GM18907 (cell line): ENCODE data around the gene RERG.
"Not testable (repeated sequence)": the region's sequence is repeated elsewhere in the genome, so short reads cannot be mapped to it uniquely, and the experiment has no call there.

ENCODE experiments used
- ATAC-seq: cut with Tn5 transposase; IDR thresholded peaks from one replicate; pipeline ENCODE4 v1.9.1; 2021; ENCODE audit warnings: mild to moderate bottlenecking, moderate library complexity; ENCODE audit not compliant: unreplicated experiment

RERG gene

GRCh38 chr12:15151161-15152091 lies 69.8 kb downstream of the RERG start:
- no peak for ATAC-seq

DNA sequence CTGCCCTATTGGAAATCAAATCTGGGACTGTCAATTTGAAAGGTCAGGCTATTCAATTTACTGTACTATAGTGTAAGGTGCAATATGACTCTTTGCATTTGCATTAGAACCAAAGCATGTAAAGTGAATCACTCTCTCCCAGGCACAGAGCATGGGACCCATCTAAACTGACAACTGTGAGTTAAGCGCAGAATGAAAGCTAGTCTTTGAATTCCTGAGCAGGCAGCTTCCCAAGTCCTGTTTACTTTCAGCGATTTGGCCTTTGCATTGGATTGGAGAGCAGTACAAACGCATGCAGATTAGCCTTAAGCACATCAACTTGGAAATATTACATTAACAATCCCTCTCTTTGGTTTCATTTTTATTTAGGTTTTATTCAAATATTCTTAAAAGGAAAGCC lies 74.6 kb downstream of the RERG start:
- ATAC-seq = no peak

DNA sequence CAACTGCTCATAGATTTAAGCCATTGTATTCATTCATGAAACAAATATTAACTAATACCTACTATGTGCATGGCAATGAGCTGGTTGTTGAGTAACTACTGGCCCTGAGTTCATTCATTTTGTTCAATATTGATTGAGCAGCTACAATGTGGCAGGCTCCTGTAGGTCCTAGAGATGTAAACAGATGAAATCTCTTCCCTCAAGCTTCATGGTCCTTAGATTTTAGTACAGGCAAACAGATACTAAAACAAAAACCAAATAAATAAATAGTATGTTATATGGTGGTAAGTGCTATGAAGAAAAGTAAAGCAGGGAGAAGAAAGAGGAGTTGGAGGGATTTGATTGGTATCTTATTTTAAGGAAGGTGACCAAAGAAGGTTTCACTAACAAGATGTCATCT lies 77.8 kb downstream of the RERG start:
- ATAC-seq = no peak

GRCh38 chr12:15142711-15143110 lies 78.5 kb downstream of the RERG start:
- no peak for ATAC-seq

- ATAC-seq = no peak
Measured at GRCh38 chr12:15131431-15131830, 89.8 kb downstream of the RERG start.

DNA sequence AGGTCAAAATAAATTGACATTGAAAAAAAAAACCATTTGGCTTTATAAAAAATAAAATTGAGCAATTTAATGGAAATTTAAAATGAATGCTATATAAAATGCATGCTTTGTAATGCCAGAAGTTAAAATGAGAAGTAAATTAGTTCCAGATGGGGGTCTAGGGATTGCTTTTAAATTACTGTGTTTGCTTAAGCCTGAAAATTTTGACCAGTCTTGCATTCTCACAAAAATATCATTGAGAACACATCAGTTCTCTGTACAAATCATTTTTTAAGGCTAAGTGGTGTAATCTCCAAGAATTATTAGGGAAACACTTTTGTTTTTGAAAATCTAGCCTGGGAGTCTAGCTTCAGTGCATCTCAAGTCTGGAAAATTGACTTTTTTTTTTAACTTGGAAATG lies 90.7 kb downstream of the RERG start:
- no peak for ATAC-seq

DNA sequence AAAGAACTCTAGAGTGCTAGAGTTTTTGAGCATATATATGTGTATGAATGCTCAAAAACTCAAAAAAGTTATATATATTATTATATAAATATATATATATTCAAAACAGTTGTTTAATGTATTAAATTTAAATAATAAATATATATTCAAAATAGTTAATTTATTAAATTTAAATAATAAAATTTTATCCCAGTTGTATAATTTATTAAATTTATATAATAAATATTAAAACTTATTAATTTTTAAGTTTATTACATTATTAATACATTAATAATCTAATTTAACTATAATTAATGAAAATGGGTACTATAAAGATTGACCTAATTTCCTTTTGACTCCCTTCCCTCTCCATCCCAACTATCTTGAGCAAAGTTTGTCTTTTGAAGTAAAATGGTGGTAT lies 97.8 kb downstream of the RERG start:
- ATAC-seq = no peak

GRCh38 chr12:15122344-15122743 lies 98.9 kb downstream of the RERG start:
- no peak for ATAC-seq

- no peak for ATAC-seq
Measured at GRCh38 chr12:15118955-15119354, 102.3 kb downstream of the RERG start.

DNA sequence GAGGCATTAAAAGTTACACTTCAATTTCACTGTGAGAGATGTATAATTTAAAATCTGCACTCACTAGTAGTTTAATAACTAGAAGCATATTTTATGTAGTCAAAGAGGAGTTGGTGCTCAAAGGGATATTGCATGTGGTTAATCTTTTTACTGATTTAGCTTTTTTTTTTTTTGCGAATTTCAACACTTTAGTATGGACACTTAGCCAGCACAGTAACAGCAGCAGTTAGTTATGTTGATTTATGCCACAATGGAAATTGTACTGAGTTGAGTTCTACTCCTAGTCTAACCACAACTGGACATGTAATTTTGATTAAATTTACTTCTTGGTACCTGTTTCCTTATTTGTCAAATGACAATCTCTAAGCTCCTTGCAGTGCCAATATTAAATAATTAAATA lies 104.2 kb downstream of the RERG start:
- no peak for ATAC-seq

GRCh38 chr12:15116086-15116485 lies 105.1 kb downstream of the RERG start:
- no peak for ATAC-seq

- no peak for ATAC-seq
Measured at GRCh38 chr12:15115434-15115833, 105.8 kb downstream of the RERG start.

DNA sequence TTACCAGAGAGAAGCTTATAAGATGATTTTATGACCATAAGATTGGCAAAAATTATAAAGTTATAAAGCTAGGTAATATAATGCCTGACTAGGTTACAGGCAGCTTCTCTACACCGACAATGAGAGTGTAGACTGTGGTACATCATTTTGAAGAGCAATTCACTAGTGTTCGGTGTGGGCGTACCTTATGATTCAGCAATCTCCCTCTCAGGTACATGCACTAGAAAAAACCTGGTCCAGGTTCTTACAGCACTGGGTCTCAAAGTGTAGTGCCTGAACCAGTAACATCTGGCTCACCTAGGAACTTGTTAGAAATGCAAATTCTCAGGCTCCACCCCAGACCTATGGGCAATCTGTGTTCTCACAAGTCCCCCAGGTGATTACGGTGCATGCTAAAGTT lies 106.7 kb downstream of the RERG start:
- no peak for ATAC-seq

DNA sequence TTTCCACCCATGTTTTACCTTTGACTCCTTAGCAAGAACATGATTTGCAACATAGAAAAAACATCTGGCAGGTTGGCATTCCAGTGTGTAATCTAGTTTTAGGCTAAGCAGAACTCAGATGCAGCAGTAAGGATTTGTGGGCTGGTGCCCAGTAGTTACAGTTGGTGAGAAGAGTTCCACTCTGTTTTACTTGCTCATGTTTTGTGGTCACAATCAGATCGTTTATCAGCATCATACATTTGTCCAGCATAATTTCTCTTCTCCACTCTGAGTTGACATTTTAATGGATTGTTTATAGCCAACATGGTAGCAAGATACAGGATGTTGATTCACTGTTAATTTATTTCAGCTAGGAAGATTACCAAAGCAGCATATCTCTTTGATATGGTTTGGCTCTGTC lies 128.4 kb downstream of the RERG start:
- ATAC-seq = no peak

DNA sequence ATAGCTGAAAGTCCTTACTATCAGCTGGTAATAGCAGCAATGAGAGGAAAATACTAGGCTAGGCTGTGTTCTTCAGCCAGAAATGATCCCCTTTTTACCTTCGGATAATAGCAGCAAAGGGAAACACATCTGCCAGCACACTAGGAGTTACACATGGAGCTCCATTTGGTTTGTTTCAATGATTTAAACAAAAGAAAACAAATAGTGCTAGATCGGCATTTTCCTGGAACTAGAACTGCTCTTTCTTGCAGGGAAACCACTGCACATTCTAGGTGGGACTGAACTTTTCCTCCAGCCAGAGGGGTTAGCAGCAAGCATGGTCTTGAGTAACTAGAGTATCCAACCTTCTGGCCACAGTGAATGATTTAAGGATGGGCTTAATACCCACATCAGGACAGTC lies 130.8 kb downstream of the RERG start:
- ATAC-seq = no peak

- ATAC-seq = no peak
Measured at GRCh38 chr12:15088105-15088504, 133.1 kb downstream of the RERG start.

DNA sequence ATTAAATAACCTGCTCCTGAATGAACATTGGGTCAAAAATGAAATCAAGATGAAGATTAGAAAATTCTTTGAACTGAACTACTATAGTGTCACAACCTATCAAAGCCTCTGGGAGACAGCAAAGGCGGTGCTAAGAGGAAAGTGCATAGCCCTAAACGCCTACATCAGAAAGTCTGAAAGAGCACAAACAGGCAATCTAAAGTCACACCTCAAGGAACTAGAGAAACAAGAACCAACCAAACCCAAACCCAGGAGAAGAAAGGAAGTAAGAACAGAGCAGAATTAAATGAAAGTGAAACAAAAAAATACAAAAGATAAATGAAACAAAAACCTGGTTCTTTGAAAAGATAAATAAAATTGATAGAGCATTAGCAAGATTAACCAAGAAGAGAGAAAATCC lies 143.5 kb downstream of the RERG start:
- ATAC-seq = not testable (repeated sequence)

DNA sequence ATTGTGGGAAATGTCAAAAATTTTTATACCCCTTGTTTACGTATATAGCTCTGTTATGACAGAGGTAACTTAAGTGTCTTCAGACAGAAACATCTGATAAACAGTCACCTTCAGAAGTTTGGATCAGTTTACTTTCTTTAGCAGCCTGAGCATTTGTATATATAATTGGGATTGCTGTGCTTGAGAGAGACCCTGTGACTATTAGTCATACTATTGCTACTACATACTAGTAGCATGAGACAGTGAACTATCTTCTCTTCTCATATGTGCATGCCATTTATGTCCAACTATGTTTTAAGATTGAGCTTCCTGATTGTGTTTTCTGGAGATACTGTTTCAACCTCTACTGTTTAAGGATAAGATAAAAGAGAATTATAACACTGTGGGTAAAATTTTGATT lies 146.9 kb downstream of the RERG start:
- no peak for ATAC-seq

GRCh38 chr12:15059123-15059522 lies 162.1 kb downstream of the RERG start:
- no peak for ATAC-seq
